GM12874 (cell line): ENCODE data around the gene MAML3.

ENCODE experiments used
- TF ChIP-seq, protein P1 (sequence below): IDR thresholded peaks from 2 replicates; pipeline ENCODE4 v1.5.1; 2011; ENCODE audit warnings: low read depth, mild to moderate bottlenecking, control low read depth, low read length, moderate library complexity; ENCODE audit not compliant: insufficient read depth

The MAML3 gene

GRCh38 chr4:139834226-139834662, 319.7 kb downstream of the MAML3 start:
- TF ChIP-seq, protein P1, sequence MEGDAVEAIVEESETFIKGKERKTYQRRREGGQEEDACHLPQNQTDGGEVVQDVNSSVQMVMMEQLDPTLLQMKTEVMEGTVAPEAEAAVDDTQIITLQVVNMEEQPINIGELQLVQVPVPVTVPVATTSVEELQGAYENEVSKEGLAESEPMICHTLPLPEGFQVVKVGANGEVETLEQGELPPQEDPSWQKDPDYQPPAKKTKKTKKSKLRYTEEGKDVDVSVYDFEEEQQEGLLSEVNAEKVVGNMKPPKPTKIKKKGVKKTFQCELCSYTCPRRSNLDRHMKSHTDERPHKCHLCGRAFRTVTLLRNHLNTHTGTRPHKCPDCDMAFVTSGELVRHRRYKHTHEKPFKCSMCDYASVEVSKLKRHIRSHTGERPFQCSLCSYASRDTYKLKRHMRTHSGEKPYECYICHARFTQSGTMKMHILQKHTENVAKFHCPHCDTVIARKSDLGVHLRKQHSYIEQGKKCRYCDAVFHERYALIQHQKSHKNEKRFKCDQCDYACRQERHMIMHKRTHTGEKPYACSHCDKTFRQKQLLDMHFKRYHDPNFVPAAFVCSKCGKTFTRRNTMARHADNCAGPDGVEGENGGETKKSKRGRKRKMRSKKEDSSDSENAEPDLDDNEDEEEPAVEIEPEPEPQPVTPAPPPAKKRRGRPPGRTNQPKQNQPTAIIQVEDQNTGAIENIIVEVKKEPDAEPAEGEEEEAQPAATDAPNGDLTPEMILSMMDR: no peak

DNA sequence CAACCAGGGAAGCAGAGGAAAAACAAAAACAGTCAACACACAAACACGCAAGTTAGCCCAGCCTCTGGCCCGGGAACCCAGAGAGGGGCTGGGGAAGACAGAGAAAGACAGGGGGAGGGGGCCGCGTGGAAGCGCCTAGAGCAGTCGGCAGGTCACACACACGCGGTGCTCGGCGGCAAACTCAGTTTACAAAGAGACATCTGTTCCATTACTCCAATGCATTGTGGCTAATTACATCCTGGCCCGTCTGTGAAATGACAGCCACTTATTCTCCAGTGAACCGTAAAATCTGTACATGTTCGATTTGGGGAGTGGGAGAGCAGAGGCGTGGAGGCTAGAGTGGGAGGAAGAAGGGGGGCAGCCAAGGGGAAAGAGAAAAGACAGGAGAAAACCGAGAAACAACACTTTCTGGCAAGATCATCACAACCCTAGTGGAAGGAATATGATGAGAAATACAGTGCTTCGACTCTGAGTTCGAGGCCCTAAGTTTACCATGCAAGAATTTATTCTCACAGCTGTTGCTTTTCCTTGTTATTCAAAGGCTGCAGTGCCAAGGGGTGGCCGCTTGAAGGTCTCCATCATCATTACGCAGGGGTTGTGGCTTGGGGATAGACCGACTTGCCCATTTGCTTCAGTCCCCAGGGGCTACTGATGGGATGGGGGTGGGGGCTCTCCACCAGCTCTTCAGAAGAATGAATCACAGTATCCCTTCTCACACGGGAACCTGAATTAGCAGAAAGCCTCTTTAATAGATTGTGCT, 320.7 kb downstream of the MAML3 start:
- TF ChIP-seq, protein P1: no peak

GRCh38 chr4:139828966-139829664, 324.9 kb downstream of the MAML3 start:
- TF ChIP-seq, protein P1: no peak

- TF ChIP-seq, protein P1: no peak
These were observed 327.6 kb downstream of the MAML3 start for GRCh38 chr4:139826426-139826825.

GRCh38 chr4:139825523-139826014, 328.4 kb downstream of the MAML3 start:
- TF ChIP-seq, protein P1: no peak

GRCh38 chr4:139824882-139825522, 329.0 kb downstream of the MAML3 start:
- TF ChIP-seq, protein P1: no peak

DNA sequence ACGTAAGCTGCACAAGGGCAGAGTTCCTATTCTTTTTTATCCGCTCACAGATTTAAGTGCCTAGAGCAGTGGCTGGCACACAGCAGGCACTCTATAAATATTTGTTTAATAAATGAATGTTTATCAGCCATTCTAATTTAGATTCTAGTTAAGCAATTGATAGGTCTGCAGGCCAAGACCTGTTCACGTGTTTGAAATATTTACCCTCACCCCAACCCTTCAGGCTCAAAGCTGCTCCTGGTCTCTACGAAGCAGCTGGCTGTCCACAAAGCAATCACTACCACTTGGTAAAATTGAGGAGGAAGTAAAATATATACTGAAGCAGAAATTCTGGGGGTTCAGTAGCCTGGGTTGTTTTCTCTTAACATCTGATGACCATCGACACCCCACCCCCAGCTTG, 330.2 kb downstream of the MAML3 start:
- TF ChIP-seq, protein P1: no peak
